Adrenal gland (tissue), 12 donors: Measurements from ENCODE around the gene ADGRF4. TPM values are rescaled to one million over a fixed set of nuclear protein-coding genes. Genes with fewer than 3 reads are reported as not detected.
"Not testable (repeated sequence)": the region's sequence is repeated elsewhere in the genome, so short reads cannot be mapped to it uniquely, and the experiment has no call there.

Experiments used
- DNase-seq, 7 donors: peaks; one replicate each; pipeline ENCODE4 v3.0.0-alpha.2; 2019 to 2020
- H3K27ac ChIP-seq, 5 donors: fragments of 200-600 bp; sonication (generic) in 4 of 5; 1 replicate in 3 of 5; 2 replicates in 2 of 5; pipeline versions ENCODE4 v1.5.1 to v1.8.0; 2016 to 2020; ENCODE audit warnings: mild to moderate bottlenecking in 1 of 5
- H3K27me3 ChIP-seq: fragments of 200-600 bp; 2 replicates; pipeline ENCODE4 v1.8.0; 2021
- H3K36me3 ChIP-seq, 2 donors: fragments of 200-600 bp; replicated peaks in 1 of 2; 1 replicate in 1 of 2; 2 replicates in 1 of 2; pipeline versions ENCODE4 v1.5.1 to v1.8.0; 2018 to 2022
- H3K4me1 ChIP-seq, 2 donors: fragments of 200-600 bp; replicated peaks in 1 of 2; 1 replicate in 1 of 2; 2 replicates in 1 of 2; pipeline versions ENCODE4 v1.5.1 to v1.8.0; 2018 to 2021
- H3K4me3 ChIP-seq, 4 donors: fragments of 200-600 bp; sonication (generic) in 3 of 4; one replicate each; pipeline ENCODE4 v1.5.1; 2016 to 2018
- H3K9me3 ChIP-seq, 3 donors: fragments of 200-600 bp; sonication (generic) in 1 of 3; replicated peaks in 1 of 3; 1 replicate in 2 of 3; 2 replicates in 1 of 3; pipeline versions ENCODE4 v1.5.1 to v1.8.0; 2016 to 2021
- POLR2A ChIP-seq, 2 donors: fragments of 450-650 bp; IDR thresholded peaks; one replicate each; pipeline ENCODE4 v1.6.1; 2017; ENCODE audit warnings: antibody characterized with exemption in 2 of 2, mild to moderate bottlenecking in 2 of 2, moderate library complexity in 1 of 2
- WGBS, 4 donors: extraction: QIAGEN DNeasy Blood & Tissue Kit in 2 of 4; methylation state at CpG; one replicate each; pipeline versions ENCODE4 v1.1.5 to v1.1.7; 2013 to 2017; 5-methylcytosine and 5-hydroxymethylcytosine counted together
- intact Hi-C, 2 donors: fragments of 100-400 bp; cut with DNase I; formaldehyde crosslinking; loops; one replicate each; pipeline versions ENCODE4 v1.14.1 to v1.15.0; 2022 to 2023
- polyA plus RNA-seq, 3 donors: library from polyadenylated mRNA; stranded (reverse); fragments of 200-250 nt in 2 of 3; fragments of 350-450 nt in 1 of 3; fragmentation: Illumina TruSeq in 1 of 3; extraction: RNeasy Lipid Tissue Mini Kit (QIAGEN cat#74804) in 1 of 3; gene quantifications; one replicate each; pipeline ENCODE4 v1.2.3, GENCODE V29; 2013 to 2014
- total RNA-seq, 9 donors: library from RNA; depleted of rRNA in 4 of 9; stranded (reverse); fragments of >200 nt in 4 of 9; fragments of 120-200 nt in 1 of 9; fragmentation: NEBNext Ultra II Directional in 1 of 9; extraction: Animal tissue kit (Norgen Biotek cat#: 25700) in 1 of 9; gene quantifications; one replicate each; pipeline versions ENCODE4 v1.1.0 to v1.2.4, GENCODE V29; 2013 to 2023
- TF ChIP-seq, protein P1 (sequence below), 6 experiments: fragments of 450-650 bp in 4 of 6; fragments of 200-600 bp in 2 of 6; sonication (generic) in 1 of 6; IDR thresholded peaks; 1 replicate in 5 of 6; 2 replicates in 1 of 6; pipeline versions ENCODE4 v1.5.1 to v1.8.0; 2016 to 2021; ENCODE audit warnings: antibody characterized with exemption in 6 of 6, mild to moderate bottlenecking in 2 of 6, moderate library complexity in 1 of 6
- donor health status: healthy with polysubstance abuse.
- donor health status: Bipolar disorder and iron deficiency.
- donor health status: DM: yes; HTN: yes; CAD: no.
- donor health status: DM: no; HTN: no; CAD: no.
- donor health status: DM: no; HTN: no; CAD: no.
- donor health status: DM: yes; HTN: yes; CAD: no.

ADGRF4 gene
- total and polyA plus RNA-seq, 12 donors, result 0.26 to 8.2 (median 0.72) TPM; not detected in 1

DNA sequence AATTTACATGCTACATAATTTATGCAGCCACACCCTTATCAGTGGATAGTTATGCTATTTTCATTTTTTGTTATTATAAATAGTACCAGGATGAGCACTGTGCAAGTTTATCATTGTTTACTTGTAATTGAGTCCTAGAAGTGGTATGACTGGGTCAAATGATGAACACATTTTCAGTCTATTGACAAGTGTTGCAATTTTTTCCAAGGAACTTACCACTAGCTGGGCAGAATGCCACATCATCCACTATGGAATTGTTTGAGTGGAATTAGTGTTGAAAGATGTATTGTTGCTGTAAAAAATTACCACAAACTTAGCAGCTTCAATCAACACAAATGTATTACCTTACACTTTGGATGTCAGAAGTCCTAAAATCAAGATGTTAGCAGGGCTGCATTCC, 45.4 kb downstream of the ADGRF4 start:
- Histone ChIP-seq H3K27me3 (no peaks in the 10 kb centered on the region), H3K27ac (no peak overlapping the region), H3K9me3 (no peaks in the 10 kb centered on the region), H3K4me3 (no peak overlapping the region), H3K36me3 (no peaks in the 10 kb centered on the region), H3K4me1 (no peaks in the 10 kb centered on the region)
- TF ChIP-seq, protein P1, sequence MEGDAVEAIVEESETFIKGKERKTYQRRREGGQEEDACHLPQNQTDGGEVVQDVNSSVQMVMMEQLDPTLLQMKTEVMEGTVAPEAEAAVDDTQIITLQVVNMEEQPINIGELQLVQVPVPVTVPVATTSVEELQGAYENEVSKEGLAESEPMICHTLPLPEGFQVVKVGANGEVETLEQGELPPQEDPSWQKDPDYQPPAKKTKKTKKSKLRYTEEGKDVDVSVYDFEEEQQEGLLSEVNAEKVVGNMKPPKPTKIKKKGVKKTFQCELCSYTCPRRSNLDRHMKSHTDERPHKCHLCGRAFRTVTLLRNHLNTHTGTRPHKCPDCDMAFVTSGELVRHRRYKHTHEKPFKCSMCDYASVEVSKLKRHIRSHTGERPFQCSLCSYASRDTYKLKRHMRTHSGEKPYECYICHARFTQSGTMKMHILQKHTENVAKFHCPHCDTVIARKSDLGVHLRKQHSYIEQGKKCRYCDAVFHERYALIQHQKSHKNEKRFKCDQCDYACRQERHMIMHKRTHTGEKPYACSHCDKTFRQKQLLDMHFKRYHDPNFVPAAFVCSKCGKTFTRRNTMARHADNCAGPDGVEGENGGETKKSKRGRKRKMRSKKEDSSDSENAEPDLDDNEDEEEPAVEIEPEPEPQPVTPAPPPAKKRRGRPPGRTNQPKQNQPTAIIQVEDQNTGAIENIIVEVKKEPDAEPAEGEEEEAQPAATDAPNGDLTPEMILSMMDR (IDR thresholded peaks at IDR 0.05), result no peak
- no peak for TF ChIP-seq POLR2A (IDR thresholded peaks at IDR 0.05)
- intact Hi-C loops, result no loop called here
- DNase-seq, result no peak

DNA sequence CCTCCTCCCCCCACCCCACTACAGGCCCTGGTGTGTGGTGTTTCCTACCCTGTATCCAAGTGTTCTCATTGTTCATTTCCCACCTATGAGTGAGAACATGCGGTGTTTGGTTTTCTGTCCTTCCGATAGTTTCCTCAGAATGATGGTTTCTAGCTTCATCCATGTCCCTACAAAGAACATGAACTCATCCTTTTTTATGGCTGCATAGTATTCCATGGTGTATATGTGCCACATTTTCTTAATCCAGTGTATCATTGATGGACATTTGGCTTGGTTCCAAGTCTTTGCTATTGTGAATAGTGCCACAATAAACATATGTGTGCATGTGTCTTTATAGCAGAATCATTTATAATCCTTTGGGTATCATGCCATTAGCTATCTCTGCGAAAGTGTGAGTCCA, 46.9 kb downstream of the ADGRF4 start:
- 93 to 95% (median 94%) methylated on average over 3 of the region's 3 CpGs for WGBS, 4 donors
- H3K27ac ChIP-seq, H3K4me1 ChIP-seq, intact Hi-C loops, H3K27me3 ChIP-seq, H3K36me3 ChIP-seq, H3K9me3 ChIP-seq, DNase-seq, H3K4me3 ChIP-seq: not testable (repeated sequence)

DNA sequence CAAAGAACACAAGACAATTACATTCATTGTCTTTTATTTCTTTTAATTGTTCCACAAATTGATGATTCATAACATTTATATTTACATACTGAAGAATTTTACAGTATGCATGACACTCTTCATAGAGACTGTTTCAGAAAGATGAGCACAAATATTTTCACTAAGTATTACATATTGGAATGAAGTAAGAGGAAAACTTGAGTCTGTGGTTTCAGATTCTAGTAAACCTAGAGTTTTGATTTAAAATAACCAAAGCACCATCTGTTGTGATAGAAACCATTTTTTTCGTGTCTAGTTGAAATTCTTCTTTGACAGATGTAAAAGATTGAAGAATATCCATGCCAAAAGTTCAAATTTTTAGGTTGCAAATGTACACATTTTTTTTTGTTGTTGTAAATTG, 51.4 kb downstream of the ADGRF4 start:
- 29 to 51% (median 42%) methylated on average over 1 of the region's 1 CpG for WGBS, 4 donors
- intact Hi-C loops, result no loop called here
- H3K27ac ChIP-seq, result no peak overlapping the region
- no peak overlapping the region for H3K4me3 ChIP-seq
- H3K27me3 ChIP-seq, result no peaks in the 10 kb centered on the region
- TF ChIP-seq, protein P1 (IDR thresholded peaks at IDR 0.05), result no peak
- TF ChIP-seq POLR2A (IDR thresholded peaks at IDR 0.05), result no peak
- H3K36me3 ChIP-seq, result no peaks in the 10 kb centered on the region
- DNase-seq, result no peak
- no peaks in the 10 kb centered on the region for H3K4me1 ChIP-seq
- no peaks in the 10 kb centered on the region for H3K9me3 ChIP-seq

DNA sequence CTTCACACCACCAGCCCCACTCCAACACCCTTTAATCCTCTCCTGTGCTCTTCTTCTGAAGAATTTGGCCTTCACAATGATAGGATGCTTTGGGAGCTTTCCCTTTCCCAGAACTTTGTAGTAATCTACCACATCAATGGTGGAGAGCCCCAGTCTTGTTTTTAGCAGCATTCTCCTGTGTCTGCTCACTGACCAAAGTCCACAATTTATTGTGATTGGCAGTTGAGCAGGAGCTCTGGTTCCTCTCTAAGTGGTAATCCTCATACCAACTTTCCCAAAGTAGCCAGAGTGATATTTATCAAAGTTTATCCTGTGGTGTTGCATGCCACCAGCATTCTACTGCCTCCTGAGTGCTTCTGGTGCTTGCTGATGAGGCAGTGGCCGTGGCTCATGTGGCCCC, 54.4 kb downstream of the ADGRF4 start:
- DNase-seq, result no peak
- H3K4me1 ChIP-seq, result no peaks in the 10 kb centered on the region
- intact Hi-C loops, result no loop called here
- no peaks in the 10 kb centered on the region for H3K27me3 ChIP-seq
- H3K4me3 ChIP-seq, result no peak overlapping the region
- no peak overlapping the region for H3K27ac ChIP-seq
- TF ChIP-seq, protein P1 (IDR thresholded peaks at IDR 0.05), result no peak
- no peak for TF ChIP-seq POLR2A (IDR thresholded peaks at IDR 0.05)
- H3K9me3 ChIP-seq, result no peaks in the 10 kb centered on the region
- no peaks in the 10 kb centered on the region for H3K36me3 ChIP-seq
- WGBS, 4 donors, result 50 to 76% (median 64%) methylated on average over 1 of the region's 1 CpG

DNA sequence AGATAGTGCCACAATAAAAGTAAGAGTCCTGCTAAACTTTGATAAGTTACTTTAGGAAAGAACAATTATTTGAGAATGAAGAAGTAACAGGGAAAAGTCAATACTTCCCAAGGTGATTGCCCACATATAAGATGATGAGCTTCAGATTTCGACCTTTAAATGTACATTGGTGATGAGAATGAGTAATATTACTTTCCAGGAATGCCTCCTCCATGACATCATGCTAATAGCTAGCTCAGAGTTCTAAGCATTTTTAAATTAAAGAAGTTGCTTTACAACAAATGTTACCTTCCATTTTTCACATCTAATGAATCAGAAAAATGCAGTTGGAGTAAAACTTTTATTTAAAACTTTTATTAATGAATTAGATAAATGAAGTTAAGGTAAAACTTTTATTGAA, 61.0 kb downstream of the ADGRF4 start:
- TF ChIP-seq POLR2A (IDR thresholded peaks at IDR 0.05), result no peak
- TF ChIP-seq, protein P1 (IDR thresholded peaks at IDR 0.05), result no peak

More for the DNA sequence above, 61.0 kb downstream of the ADGRF4 start:
- Histone ChIP-seq H3K27me3 (no peaks in the 10 kb centered on the region), H3K4me1 (no peaks in the 10 kb centered on the region), H3K27ac (no peak overlapping the region), H3K36me3 (no peaks in the 10 kb centered on the region), H3K9me3 (no peaks in the 10 kb centered on the region), H3K4me3 (no peak overlapping the region)
- intact Hi-C loops, result no loop called here
- DNase-seq, result no peak
- 25 to 61% (median 47%) methylated on average over 1 of the region's 1 CpG for WGBS, 4 donors
